HCT116 (cell line): ENCODE measurements around the gene MYL6B. TPM values are rescaled to one million over a fixed set of nuclear protein-coding genes. Genes with fewer than 3 reads are reported as not detected.
A peak's percentile ranks its signal among the peaks of the same experiment; 100 is the strongest.

Experiments
- ATAC-seq: fragments of 200-7000 bp; cut with Tn5 transposase; 2 replicates; pipeline ENCODE4 v1.9.1; 2020; ENCODE audit warnings: mild to moderate bottlenecking, moderate library complexity
- BruUV-seq: library from RNA; stranded (reverse); fragments of 400-500 nt; replicated peaks from 2 replicates; lab custom pipeline; 2021; lab: Mats Ljungman, UMichigan
- CTCF ChIA-PET: fragments of 300-600 bp; sonication (Branson Sonifier 250); formaldehyde crosslinking; loops from one replicate; lab custom pipeline; 2021; ENCODE audit warnings: antibody characterized with exemption; lab: Charles Lee
- POLR2A ChIA-PET: fragments of 300-600, 350-600 bp; sonication (Branson Sonifier 250); formaldehyde crosslinking; loops from one replicate; lab custom pipeline; 2021; ENCODE audit warnings: antibody characterized with exemption; lab: Charles Lee
- RAD21 ChIA-PET, 2 experiments: fragments of 300-600 bp; sonication (Branson Sonifier 250); formaldehyde crosslinking; loops; one replicate each; lab custom pipeline; 2023; ENCODE audit warnings: low total read pairs in 2 of 2; ENCODE audit not compliant: uncharacterized antibody in 2 of 2, unreplicated experiment in 2 of 2, low non-redundant PET in 1 of 2; lab: Charles Lee
- DNase-seq: peaks from one replicate; pipeline ENCODE4 v3.0.0-alpha.2; 2010; ENCODE audit warnings: low read depth, low spot score
- H2AFZ ChIP-seq: fragments of 200-600 bp; shearing (Covaris generic), sonication (generic); 2 replicates; pipeline ENCODE4 v1.6.1; 2017; ENCODE audit warnings: low read depth, mixed run types, mixed read lengths, antibody characterized with exemption, low read length; ENCODE audit not compliant: poor library complexity, severe bottlenecking
- H3K27ac ChIP-seq: 2 replicates; pipeline ENCODE4 v1.5.1; 2012; ENCODE audit warnings: low read depth, low read length
- H3K27me3 ChIP-seq: fragments of 200-600 bp; sonication (generic); 2 replicates; pipeline ENCODE4 v1.6.1; 2016; ENCODE audit warnings: mixed run types, low read length, mixed read lengths; ENCODE audit not compliant: insufficient read depth
- H3K36me3 ChIP-seq, 2 experiments: fragments of 200-500 bp in 1 of 2; fragments of 200-600 bp in 1 of 2; sonication (Bioruptor generic) in 1 of 2; sonication (generic) in 1 of 2; 2 replicates each; pipeline versions ENCODE4 v1.5.1 to v1.6.1; 2014 to 2016; ENCODE audit warnings: low read length in 2 of 2, inconsistent platforms in 1 of 2, mixed read lengths in 1 of 2, mixed run types in 1 of 2; ENCODE audit not compliant: insufficient read depth in 2 of 2, control insufficient read depth in 1 of 2
- H3K4me1 ChIP-seq, 2 experiments: fragments of 200-600 bp in 1 of 2; sonication (generic) in 1 of 2; 2 replicates each; pipeline versions ENCODE4 v1.5.1 to v1.6.1; 2012 to 2017; ENCODE audit warnings: low read length in 2 of 2, inconsistent platforms in 1 of 2, mild to moderate bottlenecking in 1 of 2, mixed read lengths in 1 of 2, mixed run types in 1 of 2, moderate library complexity in 1 of 2; ENCODE audit not compliant: insufficient read depth in 2 of 2, control insufficient read depth in 1 of 2
- H3K4me2 ChIP-seq: fragments of 200-600 bp; sonication (generic); 2 replicates; pipeline ENCODE4 v1.6.1; 2017; ENCODE audit warnings: mixed run types, low read length, mixed read lengths
- H3K4me3 ChIP-seq, 2 experiments: fragments of 200-600 bp in 1 of 2; sonication (generic) in 1 of 2; replicated peaks in 1 of 2; 2 replicates each; pipeline ENCODE4 v1.5.1; 2011 to 2016; ENCODE audit warnings: low read length in 2 of 2, control low read depth in 1 of 2, low read depth in 1 of 2, mild to moderate bottlenecking in 1 of 2, mixed read lengths in 1 of 2, mixed run types in 1 of 2
- H3K79me2 ChIP-seq: fragments of 200-600 bp; sonication (generic); 2 replicates; pipeline ENCODE4 v1.6.1; 2017; ENCODE audit warnings: mild to moderate bottlenecking, mixed run types, low read length, moderate library complexity, mixed read lengths; ENCODE audit not compliant: insufficient read depth
- H3K9ac ChIP-seq: fragments of 200-600 bp; sonication (generic); 2 replicates; pipeline ENCODE4 v1.6.1; 2016; ENCODE audit warnings: low read length, mixed read lengths
- H3K9me2 ChIP-seq: fragments of 200-600 bp; sonication (generic), shearing (Covaris generic); 2 replicates; pipeline ENCODE4 v1.6.1; 2017; ENCODE audit warnings: mixed run types, mild to moderate bottlenecking, moderate library complexity; ENCODE audit not compliant: insufficient read depth
- H3K9me3 ChIP-seq, 2 experiments: fragments of 200-500 bp in 1 of 2; fragments of 200-600 bp in 1 of 2; sonication (Bioruptor generic) in 1 of 2; sonication (generic) in 1 of 2; 2 replicates each; pipeline ENCODE4 v1.6.1; 2014 to 2017; ENCODE audit warnings: low read length in 2 of 2, mixed read lengths in 2 of 2, inconsistent platforms in 1 of 2, low read depth in 1 of 2, mild to moderate bottlenecking in 1 of 2, mixed run types in 1 of 2, moderate library complexity in 1 of 2; ENCODE audit not compliant: control insufficient read depth in 1 of 2, insufficient read depth in 1 of 2
- H4K20me1 ChIP-seq: fragments of 200-600 bp; sonication (generic), shearing (Covaris generic); 2 replicates; pipeline ENCODE4 v1.6.1; 2017; ENCODE audit warnings: mixed run types, mild to moderate bottlenecking, moderate library complexity; ENCODE audit not compliant: insufficient read depth
- CBX3 ChIP-seq: IDR thresholded peaks from 2 replicates; pipeline ENCODE4 v1.6.1; 2012; ENCODE audit warnings: low read depth
- YY1 ChIP-seq: IDR thresholded peaks from 2 replicates; pipeline ENCODE4 v1.6.1; 2011; ENCODE audit warnings: low read length, low read depth, moderate library complexity, mild to moderate bottlenecking; ENCODE audit not compliant: insufficient replicate concordance; ENCODE audit errors: extremely low read depth
- intact Hi-C: fragments of 100-400 bp; cut with micrococcal nuclease; formaldehyde crosslinking; loops from 2 replicates; pipeline ENCODE4 v1.10.0; 2022
- total RNA-seq: library from RNA; stranded (reverse); gene quantifications from one replicate; pipeline ENCODE4 v1.2.1, GENCODE V29; 2021; ENCODE audit not compliant: unreplicated experiment
- TF ChIP-seq, protein P1 (sequence below), 3 experiments: fragments of 200-600 bp in 1 of 3; sonication (generic) in 1 of 3; IDR thresholded peaks in 2 of 3; conservative IDR thresholded peaks in 1 of 3; 2 replicates each; pipeline ENCODE4 v1.5.1; 2012 to 2017; ENCODE audit warnings: low read depth in 2 of 3, low read length in 2 of 3, antibody characterized with exemption in 1 of 3, borderline replicate concordance in 1 of 3, control low read depth in 1 of 3, mild to moderate bottlenecking in 1 of 3, mixed read lengths in 1 of 3, mixed run types in 1 of 3, moderate library complexity in 1 of 3; ENCODE audit not compliant: insufficient read depth in 1 of 3

MYL6B gene
- total RNA-seq, 1 experiment from 2014 or later = 94.3 TPM

DNA sequence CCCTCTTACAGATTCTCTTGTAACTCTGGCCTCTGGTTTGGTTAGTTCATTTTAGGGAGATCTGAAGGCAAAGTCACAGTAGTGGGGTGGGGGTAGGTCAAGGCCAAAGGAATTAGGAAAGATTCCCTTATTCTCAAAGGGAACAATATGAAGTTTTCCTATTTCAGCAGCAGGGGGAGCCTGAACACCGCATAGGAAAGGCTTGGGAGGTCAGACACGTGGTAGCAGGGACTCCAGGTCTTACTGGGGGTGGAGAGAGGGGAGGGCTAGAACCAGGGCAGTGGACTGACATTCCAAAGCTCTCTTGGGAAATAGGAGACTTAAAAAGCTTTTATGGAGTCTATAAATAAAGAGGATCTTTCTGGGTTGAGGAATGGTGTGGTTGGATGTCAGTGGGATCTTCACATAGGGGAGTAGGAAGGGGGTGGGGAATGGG is 33.0 kb upstream of the MYL6B start:
- Histone ChIP-seq H3K9ac (peak overlapping the region; percentile 80), H2AFZ (no peak overlapping the region)
- CTCF ChIA-PET = interaction anchor here (2.9 to 3.3 kb wide), 2 partner anchors 8 to 70 kb away, joined by 24 to 29 read pairs; partner anchors contain the start of genes ESYT1 and SMARCC2

More for the DNA sequence above, 33.0 kb upstream of the MYL6B start:
- TF ChIP-seq, protein P1, sequence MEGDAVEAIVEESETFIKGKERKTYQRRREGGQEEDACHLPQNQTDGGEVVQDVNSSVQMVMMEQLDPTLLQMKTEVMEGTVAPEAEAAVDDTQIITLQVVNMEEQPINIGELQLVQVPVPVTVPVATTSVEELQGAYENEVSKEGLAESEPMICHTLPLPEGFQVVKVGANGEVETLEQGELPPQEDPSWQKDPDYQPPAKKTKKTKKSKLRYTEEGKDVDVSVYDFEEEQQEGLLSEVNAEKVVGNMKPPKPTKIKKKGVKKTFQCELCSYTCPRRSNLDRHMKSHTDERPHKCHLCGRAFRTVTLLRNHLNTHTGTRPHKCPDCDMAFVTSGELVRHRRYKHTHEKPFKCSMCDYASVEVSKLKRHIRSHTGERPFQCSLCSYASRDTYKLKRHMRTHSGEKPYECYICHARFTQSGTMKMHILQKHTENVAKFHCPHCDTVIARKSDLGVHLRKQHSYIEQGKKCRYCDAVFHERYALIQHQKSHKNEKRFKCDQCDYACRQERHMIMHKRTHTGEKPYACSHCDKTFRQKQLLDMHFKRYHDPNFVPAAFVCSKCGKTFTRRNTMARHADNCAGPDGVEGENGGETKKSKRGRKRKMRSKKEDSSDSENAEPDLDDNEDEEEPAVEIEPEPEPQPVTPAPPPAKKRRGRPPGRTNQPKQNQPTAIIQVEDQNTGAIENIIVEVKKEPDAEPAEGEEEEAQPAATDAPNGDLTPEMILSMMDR (IDR thresholded peaks at IDR 0.05 in 2 of 3, conservative IDR thresholded peaks at IDR 0.05 in 1 of 3; ENCODE audit: borderline replicate concordance in 1 of 3, insufficient read depth in 1 of 3, low read depth in 2 of 3, low read length in 2 of 3) = peak in 2 of 3 experiments; percentile 77 to 84; a peak in 4 of 6 replicates
- no peak for TF ChIP-seq CBX3
- TF ChIP-seq YY1 = peak; percentile 37
- TF ChIP-seq, all 23 proteins: peak for 2
- Histone ChIP-seq H3K79me2 (peaks cover 18% of the 10 kb centered on the region), H3K4me3 (peak overlapping the region; percentile 76 to 80), H3K9me3 (no peaks in the 10 kb centered on the region), H3K27ac (peak overlapping the region; percentile 93), H3K27me3 (no peaks in the 10 kb centered on the region), H3K4me2 (peak overlapping the region; percentile 88), H3K4me1 (peaks cover 23 to 34% of the 10 kb centered on the region in 2 experiments), H4K20me1 (no peaks in the 10 kb centered on the region), H3K36me3 (peaks cover 4 to 28% of the 10 kb centered on the region in 2 experiments; a peak in 3 of 4 replicates), H3K9me2 (no peaks in the 10 kb centered on the region)
- peak; percentile 19 for ATAC-seq
- peak; percentile 82 for DNase-seq
- BruUV-seq = no TSS peak
- intact Hi-C loops = loop anchor here (1.0 to 10.0 kb wide), 9 partner anchors 39 to 517 kb away; partner anchors contain the start of genes COQ10A, CS, MYL6 and NABP2
- POLR2A ChIA-PET = interaction anchor here (0.9 to 2.9 kb wide), 5 partner anchors 9 to 103 kb away, joined by 3 to 42 read pairs (median 5); partner anchors contain the start of genes ESYT1, PA2G4, RNF41 and SMARCC2
- RAD21 ChIA-PET = interaction anchor here in 1 of 2 experiments (0.6 kb wide), 1 partner anchor 71 kb away, joined by 6 read pairs; no protein-coding TSS in a partner anchor
